ENCODE data around the gene DLGAP1. TPM values are rescaled to one million over a fixed set of nuclear protein-coding genes. Genes with fewer than 3 reads are reported as not detected.

The DLGAP1 gene
- total RNA-seq, 1 donor from 2014 or later = 0.05 TPM

DNA sequence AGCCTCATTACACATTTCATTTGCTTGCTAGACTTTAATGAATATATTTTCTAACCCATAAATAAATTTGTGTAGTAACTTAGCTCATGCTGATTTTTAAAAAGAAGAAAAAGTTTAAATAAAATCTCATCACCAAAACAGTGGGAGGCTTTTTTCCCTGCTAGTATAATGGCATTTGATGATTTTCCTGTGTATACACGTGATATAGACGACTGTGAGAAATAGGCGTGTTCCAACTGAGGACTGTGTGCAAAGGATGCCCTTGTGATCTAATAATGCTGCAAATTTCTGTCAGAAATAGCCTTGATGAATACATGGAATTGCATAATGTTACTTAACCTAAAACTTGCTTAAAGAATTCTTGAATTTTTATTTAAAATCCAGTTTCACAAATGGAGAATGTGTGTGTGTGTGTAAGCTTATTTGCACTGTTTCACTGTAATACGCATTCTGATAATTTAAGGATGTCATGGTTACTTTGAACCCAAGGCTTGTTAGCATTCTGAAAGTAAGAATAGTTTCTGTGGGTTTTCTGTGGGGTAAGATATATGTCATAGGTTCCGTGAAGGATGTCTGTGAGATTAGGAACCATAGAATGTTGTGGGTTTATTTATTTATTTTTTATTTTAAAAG is 178.0 kb downstream of the DLGAP1 start:
- no peak for DNase-seq (ENCODE audit: extremely low spot score, unreplicated experiment)
- TF ChIP-seq, protein P1, sequence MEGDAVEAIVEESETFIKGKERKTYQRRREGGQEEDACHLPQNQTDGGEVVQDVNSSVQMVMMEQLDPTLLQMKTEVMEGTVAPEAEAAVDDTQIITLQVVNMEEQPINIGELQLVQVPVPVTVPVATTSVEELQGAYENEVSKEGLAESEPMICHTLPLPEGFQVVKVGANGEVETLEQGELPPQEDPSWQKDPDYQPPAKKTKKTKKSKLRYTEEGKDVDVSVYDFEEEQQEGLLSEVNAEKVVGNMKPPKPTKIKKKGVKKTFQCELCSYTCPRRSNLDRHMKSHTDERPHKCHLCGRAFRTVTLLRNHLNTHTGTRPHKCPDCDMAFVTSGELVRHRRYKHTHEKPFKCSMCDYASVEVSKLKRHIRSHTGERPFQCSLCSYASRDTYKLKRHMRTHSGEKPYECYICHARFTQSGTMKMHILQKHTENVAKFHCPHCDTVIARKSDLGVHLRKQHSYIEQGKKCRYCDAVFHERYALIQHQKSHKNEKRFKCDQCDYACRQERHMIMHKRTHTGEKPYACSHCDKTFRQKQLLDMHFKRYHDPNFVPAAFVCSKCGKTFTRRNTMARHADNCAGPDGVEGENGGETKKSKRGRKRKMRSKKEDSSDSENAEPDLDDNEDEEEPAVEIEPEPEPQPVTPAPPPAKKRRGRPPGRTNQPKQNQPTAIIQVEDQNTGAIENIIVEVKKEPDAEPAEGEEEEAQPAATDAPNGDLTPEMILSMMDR (IDR thresholded peaks at IDR 0.05) = no peak
- Mint-ChIP-seq H3K27me3 (ENCODE audit: unreplicated experiment) (no peaks in the 10 kb centered on the region), H3K36me3 (ENCODE audit: unreplicated experiment) (no peaks in the 10 kb centered on the region), H3K27ac (ENCODE audit: unreplicated experiment) (no peak overlapping the region), H3K4me3 (ENCODE audit: unreplicated experiment) (no peak overlapping the region), H3K9me3 (ENCODE audit: unreplicated experiment) (no peaks in the 10 kb centered on the region), H3K4me1 (ENCODE audit: unreplicated experiment) (no peaks in the 10 kb centered on the region)

DNA sequence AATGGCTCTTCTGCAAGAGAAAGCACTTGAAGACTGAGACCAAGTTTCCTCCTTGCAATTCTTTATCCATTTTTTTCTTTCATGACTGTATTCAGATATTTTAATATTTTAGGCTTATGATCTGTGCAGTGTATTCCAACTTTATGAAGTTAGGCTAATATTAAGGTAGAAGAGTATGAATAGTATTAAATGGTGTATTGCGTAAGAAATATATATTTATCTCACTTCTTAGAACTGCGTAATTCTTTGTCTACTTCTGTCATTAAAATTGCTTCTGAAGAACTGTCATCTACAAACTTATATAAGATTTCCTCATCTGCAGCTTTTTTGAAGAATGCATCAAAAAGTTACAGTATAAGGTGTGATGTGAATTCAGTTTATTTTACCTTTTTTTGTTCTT is 183.2 kb downstream of the DLGAP1 start:
- H3K4me3 Mint-ChIP-seq (ENCODE audit: unreplicated experiment) = no peak overlapping the region
- H3K27me3 Mint-ChIP-seq (ENCODE audit: unreplicated experiment) = no peaks in the 10 kb centered on the region
- H3K4me1 Mint-ChIP-seq (ENCODE audit: unreplicated experiment) = no peaks in the 10 kb centered on the region
- TF ChIP-seq, protein P1 (IDR thresholded peaks at IDR 0.05) = no peak
- no peak for DNase-seq (ENCODE audit: extremely low spot score, unreplicated experiment)
- H3K9me3 Mint-ChIP-seq (ENCODE audit: unreplicated experiment) = no peaks in the 10 kb centered on the region
- H3K36me3 Mint-ChIP-seq (ENCODE audit: unreplicated experiment) = no peaks in the 10 kb centered on the region
- no peak overlapping the region for H3K27ac Mint-ChIP-seq (ENCODE audit: unreplicated experiment)

- Mint-ChIP-seq H3K9me3 (ENCODE audit: unreplicated experiment) (no peaks in the 10 kb centered on the region), H3K27me3 (ENCODE audit: unreplicated experiment) (no peaks in the 10 kb centered on the region), H3K4me3 (ENCODE audit: unreplicated experiment) (no peak overlapping the region), H3K36me3 (ENCODE audit: unreplicated experiment) (no peaks in the 10 kb centered on the region), H3K27ac (ENCODE audit: unreplicated experiment) (no peak overlapping the region), H3K4me1 (ENCODE audit: unreplicated experiment) (no peaks in the 10 kb centered on the region)
- TF ChIP-seq, protein P1 (IDR thresholded peaks at IDR 0.05) = no peak
- DNase-seq (ENCODE audit: extremely low spot score, unreplicated experiment) = no peak
Observed at GRCh38 chr18:4270988-4271387, 184.1 kb downstream of the DLGAP1 start.

- no peaks in the 10 kb centered on the region for H3K36me3 Mint-ChIP-seq (ENCODE audit: unreplicated experiment)
- no peaks in the 10 kb centered on the region for H3K9me3 Mint-ChIP-seq (ENCODE audit: unreplicated experiment)
- H3K4me3 Mint-ChIP-seq (ENCODE audit: unreplicated experiment) = no peak overlapping the region
- H3K27ac Mint-ChIP-seq (ENCODE audit: unreplicated experiment) = no peak overlapping the region
- H3K4me1 Mint-ChIP-seq (ENCODE audit: unreplicated experiment) = no peaks in the 10 kb centered on the region
- TF ChIP-seq, protein P1 (IDR thresholded peaks at IDR 0.05) = no peak
- DNase-seq (ENCODE audit: extremely low spot score, unreplicated experiment) = no peak
- H3K27me3 Mint-ChIP-seq (ENCODE audit: unreplicated experiment) = no peaks in the 10 kb centered on the region
Observed at GRCh38 chr18:4270016-4270415, 185.1 kb downstream of the DLGAP1 start.

DNA sequence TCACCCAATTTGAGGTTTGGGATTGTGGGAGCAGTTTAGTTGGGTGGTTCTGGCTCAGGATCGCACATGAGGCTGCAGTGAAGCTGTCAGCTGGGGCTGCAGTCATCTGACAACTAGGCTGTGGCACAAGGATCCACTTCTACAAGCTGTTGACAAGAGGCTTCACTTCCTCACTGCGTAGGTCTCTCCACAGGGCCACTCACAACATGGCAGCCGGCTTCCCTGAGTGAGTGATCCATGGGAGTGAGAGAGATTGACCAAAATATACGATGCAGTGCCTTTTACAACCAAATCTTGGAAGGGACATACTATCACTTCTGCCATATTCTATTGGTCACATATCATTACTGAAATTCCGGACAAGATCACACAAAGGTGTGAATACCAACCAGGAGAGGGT is 187.5 kb downstream of the DLGAP1 start:
- DNase-seq (ENCODE audit: extremely low spot score, unreplicated experiment) = no peak
- TF ChIP-seq, protein P1 (IDR thresholded peaks at IDR 0.05) = no peak
- no peaks in the 10 kb centered on the region for H3K4me1 Mint-ChIP-seq (ENCODE audit: unreplicated experiment)
- H3K27ac Mint-ChIP-seq (ENCODE audit: unreplicated experiment) = no peak overlapping the region
- H3K36me3 Mint-ChIP-seq (ENCODE audit: unreplicated experiment) = no peaks in the 10 kb centered on the region
- no peak overlapping the region for H3K4me3 Mint-ChIP-seq (ENCODE audit: unreplicated experiment)
- H3K9me3 Mint-ChIP-seq (ENCODE audit: unreplicated experiment) = no peaks in the 10 kb centered on the region
- no peaks in the 10 kb centered on the region for H3K27me3 Mint-ChIP-seq (ENCODE audit: unreplicated experiment)
